ENCODE measurements around the gene RPL12. TPM values are rescaled to one million over a fixed set of nuclear protein-coding genes. Genes with fewer than 3 reads are reported as not detected.

RPL12 gene
- total and polyA plus RNA-seq, 4 donors = 289 to 829 (median 485) TPM

GRCh38 chr9:127444921-127445850 lies 6.0 kb downstream of the RPL12 start:
- Histone ChIP-seq H3K9me3 (ENCODE audit: control insufficient read depth in 4 of 4, low read length in 3 of 4) (peaks cover 8 to 11% (median 10%) of the 10 kb centered on the region in 4 donors), H3K4me3 (ENCODE audit: low read depth in 1 of 3, low read length in 3 of 3) (no peak overlapping the region), H3K9ac (ENCODE audit: low read depth in 1 of 2, low read length in 2 of 2) (no peak overlapping the region), H3K27me3 (ENCODE audit: control insufficient read depth in 4 of 4, insufficient read depth in 4 of 4, low read length in 3 of 4) (no peaks in the 10 kb centered on the region), H3K27ac (ENCODE audit: low read depth in 1 of 2, low read length in 2 of 2) (peak overlapping the region in 1 of 2 donors; percentile 27), H3K36me3 (ENCODE audit: control insufficient read depth in 4 of 4, insufficient read depth in 3 of 4, low read depth in 1 of 4, low read length in 3 of 4) (peaks cover 17 to 72% (median 57%) of the 10 kb centered on the region in 4 donors), H3K4me1 (ENCODE audit: control insufficient read depth in 4 of 4, insufficient read depth in 4 of 4, low read length in 3 of 4) (peaks cover 5 to 22% (median 19%) of the 10 kb centered on the region in 4 donors)
- TF ChIP-seq GABPA (IDR thresholded peaks at IDR 0.05 in 1 of 2, conservative IDR thresholded peaks at IDR 0.05 in 1 of 2) (no peak), HNF4A (conservative IDR thresholded peaks at IDR 0.05) (peak; percentile 21 to 25), RXRA (IDR thresholded peaks at IDR 0.05) (peak; percentile 20 to 43)
- whole genome bisulfite sequencing = 91% methylated on average over 15 of the region's 15 CpGs
- DNase-seq (ENCODE audit: low spot score) = no peak

GRCh38 chr9:127444283-127444920 lies 6.8 kb downstream of the RPL12 start:
- peaks cover 20 to 71% (median 60%) of the 10 kb centered on the region in 4 donors for H3K36me3 ChIP-seq (ENCODE audit: control insufficient read depth in 4 of 4, insufficient read depth in 3 of 4, low read depth in 1 of 4, low read length in 3 of 4)
- no peak for DNase-seq (ENCODE audit: low spot score)
- H3K27me3 ChIP-seq (ENCODE audit: control insufficient read depth in 4 of 4, insufficient read depth in 4 of 4, low read length in 3 of 4) = no peaks in the 10 kb centered on the region
- H3K4me1 ChIP-seq (ENCODE audit: control insufficient read depth in 4 of 4, insufficient read depth in 4 of 4, low read length in 3 of 4) = peaks cover 3 to 14% (median 12%) of the 10 kb centered on the region in 4 donors
- peak overlapping the region in 1 of 3 donors; percentile 12 for H3K4me3 ChIP-seq (ENCODE audit: low read depth in 1 of 3, low read length in 3 of 3)
- TF ChIP-seq ATF3 (IDR thresholded peaks at IDR 0.05) (no peak), RAD21 (IDR thresholded peaks at IDR 0.05) (no peak), SP1 (IDR thresholded peaks at IDR 0.05) (no peak)
- TF ChIP-seq, protein P1, sequence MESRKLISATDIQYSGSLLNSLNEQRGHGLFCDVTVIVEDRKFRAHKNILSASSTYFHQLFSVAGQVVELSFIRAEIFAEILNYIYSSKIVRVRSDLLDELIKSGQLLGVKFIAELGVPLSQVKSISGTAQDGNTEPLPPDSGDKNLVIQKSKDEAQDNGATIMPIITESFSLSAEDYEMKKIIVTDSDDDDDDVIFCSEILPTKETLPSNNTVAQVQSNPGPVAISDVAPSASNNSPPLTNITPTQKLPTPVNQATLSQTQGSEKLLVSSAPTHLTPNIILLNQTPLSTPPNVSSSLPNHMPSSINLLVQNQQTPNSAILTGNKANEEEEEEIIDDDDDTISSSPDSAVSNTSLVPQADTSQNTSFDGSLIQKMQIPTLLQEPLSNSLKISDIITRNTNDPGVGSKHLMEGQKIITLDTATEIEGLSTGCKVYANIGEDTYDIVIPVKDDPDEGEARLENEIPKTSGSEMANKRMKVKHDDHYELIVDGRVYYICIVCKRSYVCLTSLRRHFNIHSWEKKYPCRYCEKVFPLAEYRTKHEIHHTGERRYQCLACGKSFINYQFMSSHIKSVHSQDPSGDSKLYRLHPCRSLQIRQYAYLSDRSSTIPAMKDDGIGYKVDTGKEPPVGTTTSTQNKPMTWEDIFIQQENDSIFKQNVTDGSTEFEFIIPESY (IDR thresholded peaks at IDR 0.05) = no peak
- TF ChIP-seq, protein P2, sequence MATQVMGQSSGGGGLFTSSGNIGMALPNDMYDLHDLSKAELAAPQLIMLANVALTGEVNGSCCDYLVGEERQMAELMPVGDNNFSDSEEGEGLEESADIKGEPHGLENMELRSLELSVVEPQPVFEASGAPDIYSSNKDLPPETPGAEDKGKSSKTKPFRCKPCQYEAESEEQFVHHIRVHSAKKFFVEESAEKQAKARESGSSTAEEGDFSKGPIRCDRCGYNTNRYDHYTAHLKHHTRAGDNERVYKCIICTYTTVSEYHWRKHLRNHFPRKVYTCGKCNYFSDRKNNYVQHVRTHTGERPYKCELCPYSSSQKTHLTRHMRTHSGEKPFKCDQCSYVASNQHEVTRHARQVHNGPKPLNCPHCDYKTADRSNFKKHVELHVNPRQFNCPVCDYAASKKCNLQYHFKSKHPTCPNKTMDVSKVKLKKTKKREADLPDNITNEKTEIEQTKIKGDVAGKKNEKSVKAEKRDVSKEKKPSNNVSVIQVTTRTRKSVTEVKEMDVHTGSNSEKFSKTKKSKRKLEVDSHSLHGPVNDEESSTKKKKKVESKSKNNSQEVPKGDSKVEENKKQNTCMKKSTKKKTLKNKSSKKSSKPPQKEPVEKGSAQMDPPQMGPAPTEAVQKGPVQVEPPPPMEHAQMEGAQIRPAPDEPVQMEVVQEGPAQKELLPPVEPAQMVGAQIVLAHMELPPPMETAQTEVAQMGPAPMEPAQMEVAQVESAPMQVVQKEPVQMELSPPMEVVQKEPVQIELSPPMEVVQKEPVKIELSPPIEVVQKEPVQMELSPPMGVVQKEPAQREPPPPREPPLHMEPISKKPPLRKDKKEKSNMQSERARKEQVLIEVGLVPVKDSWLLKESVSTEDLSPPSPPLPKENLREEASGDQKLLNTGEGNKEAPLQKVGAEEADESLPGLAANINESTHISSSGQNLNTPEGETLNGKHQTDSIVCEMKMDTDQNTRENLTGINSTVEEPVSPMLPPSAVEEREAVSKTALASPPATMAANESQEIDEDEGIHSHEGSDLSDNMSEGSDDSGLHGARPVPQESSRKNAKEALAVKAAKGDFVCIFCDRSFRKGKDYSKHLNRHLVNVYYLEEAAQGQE (IDR thresholded peaks at IDR 0.05) = no peak
- TF ChIP-seq, protein P3, sequence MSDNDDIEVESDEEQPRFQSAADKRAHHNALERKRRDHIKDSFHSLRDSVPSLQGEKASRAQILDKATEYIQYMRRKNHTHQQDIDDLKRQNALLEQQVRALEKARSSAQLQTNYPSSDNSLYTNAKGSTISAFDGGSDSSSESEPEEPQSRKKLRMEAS (IDR thresholded peaks at IDR 0.05) = no peak
- H3K27ac ChIP-seq (ENCODE audit: low read depth in 1 of 2, low read length in 2 of 2) = no peak overlapping the region
- peaks cover 8 to 11% (median 10%) of the 10 kb centered on the region in 4 donors for H3K9me3 ChIP-seq (ENCODE audit: control insufficient read depth in 4 of 4, low read length in 3 of 4)
- WGBS = 94% methylated on average over 17 of the region's 17 CpGs
- H3K9ac ChIP-seq (ENCODE audit: low read depth in 1 of 2, low read length in 2 of 2) = no peak overlapping the region
